Endothelial cell of umbilical vein (primary cell): ENCODE data around the gene TMEM252. TPM values are rescaled to one million over a fixed set of nuclear protein-coding genes. Genes with fewer than 3 reads are reported as not detected.

Experiments used
- BruUV-seq: library from RNA; stranded (reverse); fragments of 400-500 nt; replicated peaks from 2 replicates; lab custom pipeline; 2021; lab: Mats Ljungman, UMichigan
- CTCF ChIA-PET: fragments of 300-600, 350-600 bp; sonication (Branson Sonifier 250); formaldehyde crosslinking; loops from one replicate; lab custom pipeline; 2021; ENCODE audit warnings: antibody characterized with exemption, inconsistent platforms; lab: Charles Lee
- POLR2A ChIA-PET: fragments of 300-600, 350-600 bp; sonication (Branson Sonifier 250); formaldehyde crosslinking; loops from one replicate; lab custom pipeline; 2021; ENCODE audit warnings: antibody characterized with exemption, inconsistent platforms; lab: Charles Lee
- DNase-seq: peaks from one replicate; pipeline ENCODE4 v3.0.0-alpha.2; 2011; ENCODE audit warnings: low read depth, low spot score
- FAIRE-seq: peaks from 2 replicates; lab custom pipeline; 2011; peaks lifted over from hg19 to GRCh38; lab: Jason Lieb, UNC
- H2AFZ ChIP-seq: 2 replicates; pipeline ENCODE4 v1.6.0; 2012; ENCODE audit warnings: low read depth, low read length, control low read depth, inconsistent platforms
- H3K27ac ChIP-seq: 2 replicates; pipeline ENCODE4 v1.5.1; 2011; ENCODE audit warnings: low read depth, mild to moderate bottlenecking, control low read depth, low read length, moderate library complexity; ENCODE audit not compliant: insufficient read depth
- H3K27me3 ChIP-seq, 2 experiments: 2 replicates each; pipeline versions ENCODE4 v1.6.0 to v1.6.1; 2011; ENCODE audit warnings: low read length in 2 of 2, mixed read lengths in 1 of 2; ENCODE audit not compliant: control insufficient read depth in 2 of 2, insufficient read depth in 2 of 2
- H3K36me3 ChIP-seq, 2 experiments: 2 replicates in 1 of 2; 3 replicates in 1 of 2; pipeline ENCODE4 v1.5.1; 2011; ENCODE audit warnings: low read length in 2 of 2, mild to moderate bottlenecking in 1 of 2, moderate library complexity in 1 of 2; ENCODE audit not compliant: control insufficient read depth in 2 of 2, insufficient read depth in 2 of 2; ENCODE audit errors: extremely low read depth in 1 of 2
- H3K4me1 ChIP-seq: 3 replicates; pipeline ENCODE4 v1.5.1; 2011; ENCODE audit warnings: mild to moderate bottlenecking, low read length; ENCODE audit not compliant: control insufficient read depth, insufficient read depth; ENCODE audit errors: extremely low read depth
- H3K4me2 ChIP-seq: 2 replicates; pipeline ENCODE4 v1.6.1; 2011; ENCODE audit warnings: low read length, control low read depth, mixed read lengths; ENCODE audit not compliant: insufficient read depth
- H3K4me3 ChIP-seq, 3 experiments: fragments of 200-600 bp in 1 of 3; sonication (generic), shearing (Covaris generic) in 1 of 3; replicated peaks in 1 of 3; 2 replicates each; pipeline ENCODE4 v1.5.1; 2011 to 2016; ENCODE audit warnings: control low read depth in 3 of 3, low read length in 3 of 3, mild to moderate bottlenecking in 2 of 3, inconsistent platforms in 1 of 3, low read depth in 1 of 3, moderate library complexity in 1 of 3; ENCODE audit not compliant: insufficient read depth in 1 of 3
- H3K79me2 ChIP-seq: 2 replicates; pipeline ENCODE4 v1.6.0; 2012; ENCODE audit warnings: low read length, inconsistent platforms; ENCODE audit not compliant: control insufficient read depth, insufficient read depth
- H3K9ac ChIP-seq: replicated peaks from 2 replicates; pipeline ENCODE3; 2011; ENCODE audit warnings: low read length, control low read depth; ENCODE audit not compliant: insufficient read depth; ENCODE audit errors: extremely low read depth
- H3K9me1 ChIP-seq: replicated peaks from 3 replicates; pipeline ENCODE4 v1.6.0; 2011; ENCODE audit warnings: mild to moderate bottlenecking, low read length; ENCODE audit not compliant: control insufficient read depth, insufficient read depth; ENCODE audit errors: extremely low read depth
- H3K9me3 ChIP-seq: replicated peaks from 2 replicates; pipeline ENCODE4 v1.5.1; 2012; ENCODE audit warnings: low read length, inconsistent platforms; ENCODE audit not compliant: control insufficient read depth, insufficient read depth
- H4K20me1 ChIP-seq: replicated peaks from 2 replicates; pipeline ENCODE3; 2011; ENCODE audit warnings: mild to moderate bottlenecking, low read length; ENCODE audit not compliant: control insufficient read depth, insufficient read depth; ENCODE audit errors: extremely low read depth
- FOS ChIP-seq: IDR thresholded peaks from 2 replicates; pipeline ENCODE4 v1.6.1; 2011; ENCODE audit warnings: mild to moderate bottlenecking, low read length, moderate library complexity, borderline replicate concordance; ENCODE audit not compliant: insufficient read depth
- GATA2 ChIP-seq: IDR thresholded peaks from 2 replicates; pipeline ENCODE4 v1.7.0; 2011; ENCODE audit warnings: low read depth, mild to moderate bottlenecking, moderate library complexity, mixed read lengths, low read length; ENCODE audit not compliant: insufficient read length, insufficient read depth
- JUN ChIP-seq: IDR thresholded peaks from 2 replicates; pipeline ENCODE4 v1.6.1; 2011; ENCODE audit warnings: borderline replicate concordance, low read depth; ENCODE audit not compliant: insufficient read length, insufficient read depth
- POLR2A ChIP-seq: IDR thresholded peaks from 2 replicates; pipeline ENCODE4 v1.6.1; 2012; ENCODE audit warnings: low read depth, mild to moderate bottlenecking, control low read depth, low read length
- POLR2AphosphoS5 ChIP-seq: IDR thresholded peaks from 2 replicates; pipeline ENCODE4 v1.6.1; 2012; ENCODE audit warnings: low read depth, mild to moderate bottlenecking, control low read depth, low read length, moderate library complexity; ENCODE audit not compliant: insufficient read depth
- dilution Hi-C: fragments of 300-500 bp; cut with MboI; formaldehyde crosslinking; loops from one replicate; pipeline ENCODE4 v1.15.0; 2019; ENCODE audit warnings: low sequenced_read_pairs; ENCODE audit not compliant: extremely low pct_ligation_motif_present
- intact Hi-C: fragments of 100-400 bp; cut with micrococcal nuclease; formaldehyde crosslinking; loops from one replicate; pipeline ENCODE4 v1.10.0; 2022
- polyA plus RNA-seq, 4 experiments: library from polyadenylated mRNA; depleted of rRNA in 3 of 4; stranded (reverse) in 3 of 4; unstranded in 1 of 4; fragments of >200 nt; gene quantifications; 2 replicates each; pipeline versions ENCODE4 v1.2.1 to v1.2.3, GENCODE V29; 2011 to 2012; ENCODE audit warnings: missing spikeins in 1 of 4
- total RNA-seq: library from RNA; stranded (reverse); gene quantifications from 2 replicates; pipeline ENCODE4 v1.2.3, GENCODE V29; 2021
- TF ChIP-seq, protein P1 (sequence below), 2 donors: IDR thresholded peaks; 1 replicate in 1 of 2; 2 replicates in 1 of 2; pipeline ENCODE4 v1.5.1; 2011; ENCODE audit warnings: low read length in 2 of 2, mild to moderate bottlenecking in 2 of 2, moderate library complexity in 2 of 2, control low read depth in 1 of 2, inconsistent platforms in 1 of 2, low read depth in 1 of 2; ENCODE audit not compliant: insufficient read depth in 1 of 2; ENCODE audit errors: extremely low read depth in 1 of 2
- TF ChIP-seq, protein P2 (sequence below): IDR thresholded peaks from 2 replicates; pipeline ENCODE4 v1.6.1; 2011; ENCODE audit not compliant: insufficient read depth, insufficient read length

Gene TMEM252
- total and polyA plus RNA-seq, 2 donors (not counting 3 experiments of a cell fraction or from before 2014, with no cell fraction given), result not detected

GRCh38 chr9:68507130-68507805 is 33.4 kb downstream of the TMEM252 start:
- peak; percentile 14 for DNase-seq
- TF ChIP-seq, protein P1, sequence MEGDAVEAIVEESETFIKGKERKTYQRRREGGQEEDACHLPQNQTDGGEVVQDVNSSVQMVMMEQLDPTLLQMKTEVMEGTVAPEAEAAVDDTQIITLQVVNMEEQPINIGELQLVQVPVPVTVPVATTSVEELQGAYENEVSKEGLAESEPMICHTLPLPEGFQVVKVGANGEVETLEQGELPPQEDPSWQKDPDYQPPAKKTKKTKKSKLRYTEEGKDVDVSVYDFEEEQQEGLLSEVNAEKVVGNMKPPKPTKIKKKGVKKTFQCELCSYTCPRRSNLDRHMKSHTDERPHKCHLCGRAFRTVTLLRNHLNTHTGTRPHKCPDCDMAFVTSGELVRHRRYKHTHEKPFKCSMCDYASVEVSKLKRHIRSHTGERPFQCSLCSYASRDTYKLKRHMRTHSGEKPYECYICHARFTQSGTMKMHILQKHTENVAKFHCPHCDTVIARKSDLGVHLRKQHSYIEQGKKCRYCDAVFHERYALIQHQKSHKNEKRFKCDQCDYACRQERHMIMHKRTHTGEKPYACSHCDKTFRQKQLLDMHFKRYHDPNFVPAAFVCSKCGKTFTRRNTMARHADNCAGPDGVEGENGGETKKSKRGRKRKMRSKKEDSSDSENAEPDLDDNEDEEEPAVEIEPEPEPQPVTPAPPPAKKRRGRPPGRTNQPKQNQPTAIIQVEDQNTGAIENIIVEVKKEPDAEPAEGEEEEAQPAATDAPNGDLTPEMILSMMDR (IDR thresholded peaks at IDR 0.05; ENCODE audit: extremely low read depth in 1 of 2, insufficient read depth in 1 of 2, low read depth in 1 of 2, low read length in 2 of 2), result peak; percentile 17 to 26
- no peak for TF ChIP-seq JUN
- no peaks in the 10 kb centered on the region for H3K9me3 ChIP-seq
- no TSS peak for BruUV-seq
- H3K4me1 ChIP-seq, result no peaks in the 10 kb centered on the region
- no peak overlapping the region for H3K9ac ChIP-seq
- no peaks in the 10 kb centered on the region for H3K9me1 ChIP-seq
- intact Hi-C loops, result loop anchor here (5.0 kb wide), 1 partner anchor 155 kb away; no protein-coding TSS in a partner anchor
- ChIA-PET POLR2A (no interaction called here), CTCF (interaction anchor here (1.0 to 1.6 kb wide), 3 partner anchors 9 to 164 kb away, joined by 4 to 5 read pairs (median 5); no protein-coding TSS in a partner anchor)
- H3K4me2 ChIP-seq, result no peak overlapping the region
- H3K36me3 ChIP-seq, result no peaks in the 10 kb centered on the region
- no peak overlapping the region for H3K4me3 ChIP-seq
- no peaks in the 10 kb centered on the region for H4K20me1 ChIP-seq
- dilution Hi-C loops, result no loop called here
- H2AFZ ChIP-seq, result no peak overlapping the region
- no peak overlapping the region for H3K27ac ChIP-seq
- FAIRE-seq, result no peak
- H3K79me2 ChIP-seq, result no peaks in the 10 kb centered on the region
- no peaks in the 10 kb centered on the region for H3K27me3 ChIP-seq

- BruUV-seq, result no TSS peak
- H2AFZ ChIP-seq, result no peak overlapping the region
- no peaks in the 10 kb centered on the region for H3K27me3 ChIP-seq
- ChIA-PET POLR2A (no interaction called here), CTCF (interaction anchor here (1.4 to 1.6 kb wide), 2 partner anchors 45 to 164 kb away, joined by 3 to 5 read pairs; no protein-coding TSS in a partner anchor)
- no peaks in the 10 kb centered on the region for H3K9me1 ChIP-seq
- TF ChIP-seq POLR2AphosphoS5 (no peak), FOS (no peak), POLR2A (no peak), GATA2 (no peak)
- TF ChIP-seq, protein P1 (IDR thresholded peaks at IDR 0.05; ENCODE audit: extremely low read depth in 1 of 2, insufficient read depth in 1 of 2, low read depth in 1 of 2, low read length in 2 of 2), result no peak
- TF ChIP-seq, protein P2, sequence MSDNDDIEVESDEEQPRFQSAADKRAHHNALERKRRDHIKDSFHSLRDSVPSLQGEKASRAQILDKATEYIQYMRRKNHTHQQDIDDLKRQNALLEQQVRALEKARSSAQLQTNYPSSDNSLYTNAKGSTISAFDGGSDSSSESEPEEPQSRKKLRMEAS, result no peak
- FAIRE-seq (no peak), DNase-seq (no peak)
- intact Hi-C loops (loop anchor here (5.0 kb wide), 1 partner anchor 154 kb away; no protein-coding TSS in a partner anchor), dilution Hi-C loops (no loop called here)
- H4K20me1 ChIP-seq, result no peaks in the 10 kb centered on the region
- H3K36me3 ChIP-seq, result no peaks in the 10 kb centered on the region
- no peak overlapping the region for H3K27ac ChIP-seq
- H3K9ac ChIP-seq, result no peak overlapping the region
- no peaks in the 10 kb centered on the region for H3K4me1 ChIP-seq
- no peak overlapping the region for H3K4me2 ChIP-seq
- H3K9me3 ChIP-seq, result no peaks in the 10 kb centered on the region
- H3K79me2 ChIP-seq, result no peaks in the 10 kb centered on the region
- no peak overlapping the region for H3K4me3 ChIP-seq
These were observed 34.1 kb downstream of the TMEM252 start for GRCh38 chr9:68506551-68506950.
